ENCODE measurements around the gene CRYBB1.

CRYBB1 gene

GRCh38 chr22:26602127-26602526, 15.7 kb downstream of the CRYBB1 start:
- DNase-seq, result no peak

- no peak for DNase-seq
Measured at GRCh38 chr22:26601726-26602125, 16.1 kb downstream of the CRYBB1 start.

DNA sequence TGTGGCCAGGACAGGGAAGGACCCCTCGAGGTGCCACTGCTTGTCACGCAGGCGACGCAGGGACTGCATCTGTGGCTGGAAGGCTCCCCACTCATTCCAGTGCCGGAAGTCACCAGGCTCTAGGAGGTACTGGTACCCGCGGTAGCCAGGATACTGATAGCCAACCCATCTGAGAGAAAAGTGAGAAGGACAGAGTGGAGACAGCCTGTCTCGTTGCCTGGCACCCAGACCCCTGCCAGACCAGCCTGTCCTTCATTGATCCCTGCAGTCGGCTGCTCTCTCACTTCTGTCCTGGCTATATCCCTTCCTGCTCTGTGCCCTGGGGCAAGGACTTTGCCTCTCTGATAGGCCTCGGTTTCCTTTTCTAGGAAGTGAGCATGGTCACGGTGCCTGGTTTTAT, 18.3 kb downstream of the CRYBB1 start:
- no peak for DNase-seq

GRCh38 chr22:26597480-26597879, 20.3 kb downstream of the CRYBB1 start:
- DNase-seq, result no peak

DNA sequence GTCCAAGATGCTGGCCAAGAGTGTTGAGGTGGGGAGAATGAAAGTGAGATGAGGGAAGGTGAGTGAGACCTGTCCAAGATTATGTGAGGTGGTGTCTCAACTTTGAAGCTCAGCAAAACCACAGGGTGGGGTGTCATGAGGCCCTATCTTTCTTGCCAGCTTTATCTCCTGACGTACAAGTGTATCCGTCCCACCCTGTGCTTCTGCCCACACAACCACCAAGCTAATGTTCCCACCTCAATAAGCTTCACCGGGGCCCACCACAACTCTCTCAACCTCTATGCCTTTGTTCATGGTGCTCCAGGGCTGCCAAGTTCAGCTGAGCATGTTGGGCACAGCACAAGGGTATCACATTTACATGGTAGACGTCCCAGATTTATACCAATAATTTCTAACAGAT, 20.8 kb downstream of the CRYBB1 start:
- peak; percentile 25 to 36 for DNase-seq

DNA sequence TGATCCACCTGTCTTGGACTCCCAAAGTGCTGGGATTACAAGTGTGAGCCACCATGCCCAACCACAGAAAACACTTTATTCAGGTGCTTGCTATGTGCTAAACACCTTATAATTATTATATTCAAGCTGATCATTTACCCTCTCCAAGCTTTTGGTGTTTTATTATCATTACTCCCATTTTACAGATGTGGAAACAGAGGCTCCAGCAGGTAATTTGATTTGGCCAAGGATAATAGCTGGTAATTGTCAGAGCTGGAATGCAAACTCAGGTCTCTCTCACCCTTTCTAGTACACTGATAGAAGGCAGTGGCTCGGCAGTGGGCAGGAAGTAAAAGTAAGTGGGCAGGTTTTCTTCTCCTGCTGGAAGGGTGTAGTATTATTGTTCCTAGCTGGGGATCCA, 24.1 kb downstream of the CRYBB1 start:
- DNase-seq, result no peak

DNA sequence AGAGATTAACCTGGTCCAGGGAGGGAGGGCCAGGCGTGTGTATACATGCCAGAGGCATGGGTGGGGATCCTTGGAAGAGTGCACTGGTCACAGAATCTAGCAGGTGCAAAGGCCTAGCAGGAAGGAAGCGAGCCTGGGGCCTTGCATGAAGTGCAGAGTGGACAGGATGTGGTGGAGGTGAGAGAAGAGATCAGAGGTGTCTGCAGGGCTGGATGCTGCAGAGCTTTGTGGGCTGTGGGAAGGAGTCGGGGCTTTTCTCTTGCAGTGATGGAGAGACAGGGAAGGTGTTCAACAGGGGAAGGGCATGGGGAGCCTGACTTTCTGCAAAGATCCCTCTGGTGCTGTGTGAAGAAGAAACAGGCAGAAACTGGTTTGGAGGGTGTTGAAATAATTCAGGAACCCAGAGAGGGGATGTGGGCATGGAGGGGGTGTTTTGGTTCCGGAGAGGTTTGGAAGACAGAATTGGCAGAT, 25.4 kb downstream of the CRYBB1 start:
- DNase-seq, result peak; percentile 55 to 59

DNA sequence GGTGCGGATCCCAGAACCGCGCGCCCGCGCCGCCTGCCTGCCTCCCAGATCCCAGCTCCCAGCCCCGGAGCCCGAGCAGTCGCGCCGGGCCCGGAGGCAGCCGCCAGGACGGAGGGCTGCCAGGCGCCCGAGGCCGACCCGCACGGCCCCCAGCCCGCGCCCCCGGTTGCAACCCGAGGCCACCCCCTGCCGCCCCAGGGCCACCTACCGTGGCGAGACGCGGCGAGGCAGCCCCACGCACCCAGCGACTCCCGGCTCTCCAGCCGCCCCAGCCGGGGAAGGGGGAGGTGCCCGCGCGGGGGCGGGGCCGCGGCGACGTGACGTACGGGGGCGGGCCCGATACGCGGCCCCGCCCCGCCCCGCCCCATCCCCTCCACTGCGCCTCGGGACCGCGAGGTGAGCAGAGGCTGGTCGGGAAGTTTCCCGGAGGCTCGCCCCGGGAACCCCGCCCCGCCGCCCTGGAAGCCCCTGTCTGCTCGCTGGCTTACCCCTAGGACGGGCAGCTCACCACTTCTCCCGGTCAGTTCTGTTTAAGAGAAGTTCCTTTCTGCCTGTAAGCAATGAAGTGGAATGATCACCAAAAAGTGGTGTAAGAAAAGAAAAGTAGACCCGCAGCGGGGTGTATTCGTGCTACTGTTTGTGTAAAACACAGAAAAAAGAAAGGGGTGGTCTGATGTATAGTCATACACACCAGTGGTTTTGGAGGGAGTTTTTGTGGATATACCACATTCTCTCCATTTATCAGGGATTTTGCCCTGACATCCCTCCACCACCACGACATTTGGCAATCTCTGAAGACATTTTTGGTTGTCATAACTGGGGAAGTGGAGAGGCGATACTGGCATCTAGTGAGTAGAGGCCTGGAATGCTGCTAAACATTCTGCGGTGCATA, 27.7 kb downstream of the CRYBB1 start, which contains the start of gene TPST2:
TPST2 (minus strand) TSS at position 288 of the 892 bp plus-strand sequence. CDS start 48,502 bp downstream, outside the sequence.
- DNase-seq, result peak; percentile 85 to 88

DNA sequence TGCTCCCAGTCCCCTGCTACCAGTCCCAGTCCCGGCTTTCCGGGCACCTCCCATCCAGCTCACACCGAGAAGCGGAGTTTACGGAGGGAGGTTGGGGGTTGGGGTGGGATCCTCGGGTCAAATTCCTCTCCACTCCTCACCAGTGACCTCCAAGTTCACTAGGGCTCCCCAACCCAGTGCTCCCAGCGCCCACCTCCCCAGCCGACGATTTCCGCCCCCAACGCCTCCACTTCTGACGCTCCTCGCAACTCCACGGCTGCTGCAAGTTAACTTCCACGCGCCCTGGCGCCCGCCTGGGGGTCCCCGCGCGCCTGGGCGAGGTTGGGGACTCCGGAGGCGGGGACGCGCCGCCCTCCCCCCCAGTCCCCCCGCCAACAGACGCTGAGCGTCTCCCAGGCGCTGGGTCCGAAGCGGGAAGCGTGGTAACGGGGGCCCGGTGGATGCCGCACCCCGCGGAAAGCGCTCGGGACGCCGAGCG, 28.4 kb downstream of the CRYBB1 start:
- DNase-seq, result peak; percentile 58 to 65

- peak in 1 of 2 experiments; percentile 34 for DNase-seq
Measured at GRCh38 chr22:26588729-26589366, 29.0 kb downstream of the CRYBB1 start.

GRCh38 chr22:26587991-26588613, 29.7 kb downstream of the CRYBB1 start:
- no peak for DNase-seq

DNA sequence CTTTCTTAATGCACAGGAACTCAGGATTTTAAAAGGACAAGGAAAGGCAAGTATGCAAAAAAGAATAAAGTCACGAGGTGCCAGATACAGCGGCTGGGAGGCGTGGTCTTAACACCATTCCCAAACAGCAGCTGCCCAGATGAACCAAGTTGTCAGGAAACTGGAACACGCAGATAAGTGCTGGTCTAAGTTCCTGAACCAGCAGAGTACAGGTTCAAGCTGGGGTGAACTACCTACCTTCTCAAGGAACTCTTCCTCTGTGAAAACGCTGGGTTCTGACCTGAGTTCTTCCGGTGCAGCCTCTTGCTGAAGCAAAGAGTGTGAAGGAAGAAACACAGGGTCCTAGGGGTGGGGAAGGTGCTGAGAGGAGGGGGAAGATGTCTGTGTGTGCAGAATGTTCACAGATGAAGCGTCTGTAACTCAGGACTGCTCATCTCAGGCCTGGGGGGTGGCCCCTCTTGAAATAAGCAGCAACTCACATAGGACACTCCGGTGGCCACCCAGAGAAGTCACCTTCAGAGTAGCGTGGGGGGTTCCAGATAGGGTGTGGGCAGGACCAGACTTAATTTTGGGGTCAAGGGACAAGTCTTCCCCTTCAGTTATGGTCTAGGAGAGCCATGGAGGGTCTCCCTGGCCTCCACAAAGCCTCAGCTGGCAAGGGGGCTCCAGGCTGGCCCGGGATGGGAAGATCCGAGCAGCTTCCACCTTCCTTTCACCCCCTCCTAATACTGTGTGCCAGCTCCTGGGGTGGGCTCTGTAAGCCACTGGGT, 31.1 kb downstream of the CRYBB1 start:
- DNase-seq, result peak in 1 of 2 experiments; percentile 29

DNA sequence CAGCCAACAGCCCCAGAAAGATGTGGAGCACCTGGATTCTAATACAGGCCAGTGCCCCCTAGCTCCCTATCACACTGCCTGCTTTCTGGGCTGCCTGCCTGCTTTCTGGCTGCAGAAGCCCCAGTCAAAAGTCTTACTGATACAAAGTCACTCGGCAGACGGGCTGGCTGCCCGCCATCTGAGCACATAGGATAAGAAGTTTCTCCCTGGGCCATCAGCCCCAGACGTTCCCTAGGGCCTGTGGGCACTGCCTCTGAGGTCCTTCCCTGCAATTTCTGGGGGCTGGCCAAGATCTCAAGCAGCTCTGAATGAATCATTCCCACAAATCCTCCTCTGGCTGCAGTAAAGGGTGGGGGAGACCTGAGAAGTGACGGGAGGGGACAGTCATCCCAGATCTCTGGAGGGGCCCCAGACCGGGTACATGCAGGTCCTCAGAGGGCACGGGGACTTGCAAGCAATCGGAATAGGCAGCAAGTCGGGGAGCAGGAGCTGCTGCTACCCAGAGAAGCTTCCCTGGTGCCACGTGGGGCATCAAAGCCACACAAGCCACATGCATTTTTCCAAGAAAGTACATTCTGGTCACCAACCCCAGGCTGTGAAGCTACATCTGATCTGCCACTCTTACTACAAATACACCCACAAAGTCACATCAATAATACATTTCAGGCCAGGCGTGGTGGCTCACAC, 32.6 kb downstream of the CRYBB1 start:
- no peak for DNase-seq

DNA sequence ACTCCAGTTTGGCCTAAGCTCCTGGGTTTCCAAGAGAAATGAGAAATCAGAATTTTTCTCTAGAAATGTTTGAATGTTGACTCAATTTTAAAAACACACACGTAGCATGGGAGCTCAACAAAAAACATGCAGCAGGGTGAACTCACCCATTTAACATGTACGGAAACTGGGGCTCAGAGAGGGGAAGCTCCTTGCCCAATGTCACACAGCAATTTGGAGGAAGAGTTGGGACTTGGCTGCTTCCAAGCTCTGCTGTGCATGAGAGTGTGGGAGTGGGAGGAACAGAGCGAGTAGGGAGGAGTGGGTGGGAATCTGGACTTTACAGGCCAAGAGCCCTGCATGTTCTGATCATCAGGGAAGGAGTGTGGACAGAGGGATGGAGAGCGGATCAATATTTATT, 33.8 kb downstream of the CRYBB1 start:
- no peak for DNase-seq

DNA sequence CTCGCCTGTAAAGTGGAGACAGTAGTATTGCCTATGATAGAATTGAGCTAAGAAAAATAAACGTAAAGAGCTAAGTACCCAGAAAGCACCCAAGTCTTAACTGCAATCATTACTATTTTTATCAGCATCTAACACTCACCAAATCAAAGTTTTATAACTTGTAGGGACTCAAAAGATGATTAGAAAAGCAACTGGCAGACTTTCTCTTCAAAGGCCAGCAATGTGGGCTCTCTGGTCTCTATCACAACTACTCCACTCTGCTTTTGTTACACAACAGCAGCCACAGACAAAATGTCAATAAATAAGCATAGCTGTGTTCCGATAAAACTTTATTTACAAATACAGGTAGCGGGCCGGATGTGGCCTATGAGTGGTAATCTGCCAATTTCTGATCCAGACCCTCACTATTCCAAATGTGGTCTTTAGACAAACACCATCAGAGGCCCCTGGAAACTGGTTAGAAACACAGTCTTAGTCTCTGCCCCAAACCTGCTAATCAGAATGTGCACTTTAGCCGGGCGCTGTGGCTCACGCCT, 36.1 kb downstream of the CRYBB1 start:
- no peak for DNase-seq

GRCh38 chr22:26581026-26581425, 36.8 kb downstream of the CRYBB1 start:
- DNase-seq, result no peak

GRCh38 chr22:26580240-26580962, 37.4 kb downstream of the CRYBB1 start:
- no peak for DNase-seq

- peak; percentile 65 to 73 for DNase-seq
Measured at GRCh38 chr22:26579331-26579886, 38.4 kb downstream of the CRYBB1 start.

GRCh38 chr22:26577081-26577480, 40.7 kb downstream of the CRYBB1 start:
- no peak for DNase-seq

- DNase-seq, result no peak
Measured at GRCh38 chr22:26576026-26576680, 41.7 kb downstream of the CRYBB1 start.
